BE2C (cell line): ENCODE measurements around the gene PAX3.

Source experiments
- DNase-seq: peaks from one replicate; pipeline ENCODE4 v3.0.0-alpha.2; 2020
- H3K27me3 ChIP-seq: fragments of 250-450 bp; sonication (Bioruptor Pico); 2 replicates; pipeline ENCODE4 v1.5.1; 2020; ENCODE audit warnings: mild to moderate bottlenecking
- H3K36me3 ChIP-seq: fragments of 250-450 bp; sonication (Bioruptor Pico); 2 replicates; pipeline ENCODE4 v1.5.1; 2020; ENCODE audit warnings: mild to moderate bottlenecking
- H3K4me1 ChIP-seq: fragments of 250-450 bp; sonication (Bioruptor Pico); 2 replicates; pipeline ENCODE4 v1.5.1; 2020
- H3K4me3 ChIP-seq: 2 replicates; pipeline ENCODE4 v1.5.1; 2011; ENCODE audit warnings: low read depth, low read length
- H3K9me3 ChIP-seq: fragments of 250-450 bp; sonication (Bioruptor Pico); 2 replicates; pipeline ENCODE4 v1.5.1; 2020
- TF ChIP-seq, protein P1 (sequence below): IDR thresholded peaks from 2 replicates; pipeline ENCODE4 v1.5.1; 2012; ENCODE audit warnings: mild to moderate bottlenecking, low read depth, low read length

Gene PAX3

GRCh38 chr2:222256250-222256649 is 42.5 kb downstream of the PAX3 start:
- no peaks in the 10 kb centered on the region for H3K9me3 ChIP-seq
- no peaks in the 10 kb centered on the region for H3K36me3 ChIP-seq
- TF ChIP-seq, protein P1, sequence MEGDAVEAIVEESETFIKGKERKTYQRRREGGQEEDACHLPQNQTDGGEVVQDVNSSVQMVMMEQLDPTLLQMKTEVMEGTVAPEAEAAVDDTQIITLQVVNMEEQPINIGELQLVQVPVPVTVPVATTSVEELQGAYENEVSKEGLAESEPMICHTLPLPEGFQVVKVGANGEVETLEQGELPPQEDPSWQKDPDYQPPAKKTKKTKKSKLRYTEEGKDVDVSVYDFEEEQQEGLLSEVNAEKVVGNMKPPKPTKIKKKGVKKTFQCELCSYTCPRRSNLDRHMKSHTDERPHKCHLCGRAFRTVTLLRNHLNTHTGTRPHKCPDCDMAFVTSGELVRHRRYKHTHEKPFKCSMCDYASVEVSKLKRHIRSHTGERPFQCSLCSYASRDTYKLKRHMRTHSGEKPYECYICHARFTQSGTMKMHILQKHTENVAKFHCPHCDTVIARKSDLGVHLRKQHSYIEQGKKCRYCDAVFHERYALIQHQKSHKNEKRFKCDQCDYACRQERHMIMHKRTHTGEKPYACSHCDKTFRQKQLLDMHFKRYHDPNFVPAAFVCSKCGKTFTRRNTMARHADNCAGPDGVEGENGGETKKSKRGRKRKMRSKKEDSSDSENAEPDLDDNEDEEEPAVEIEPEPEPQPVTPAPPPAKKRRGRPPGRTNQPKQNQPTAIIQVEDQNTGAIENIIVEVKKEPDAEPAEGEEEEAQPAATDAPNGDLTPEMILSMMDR: no peak
- no peak overlapping the region for H3K4me3 ChIP-seq
- DNase-seq: no peak
- peaks cover 41% of the 10 kb centered on the region for H3K27me3 ChIP-seq
- no peaks in the 10 kb centered on the region for H3K4me1 ChIP-seq

DNA sequence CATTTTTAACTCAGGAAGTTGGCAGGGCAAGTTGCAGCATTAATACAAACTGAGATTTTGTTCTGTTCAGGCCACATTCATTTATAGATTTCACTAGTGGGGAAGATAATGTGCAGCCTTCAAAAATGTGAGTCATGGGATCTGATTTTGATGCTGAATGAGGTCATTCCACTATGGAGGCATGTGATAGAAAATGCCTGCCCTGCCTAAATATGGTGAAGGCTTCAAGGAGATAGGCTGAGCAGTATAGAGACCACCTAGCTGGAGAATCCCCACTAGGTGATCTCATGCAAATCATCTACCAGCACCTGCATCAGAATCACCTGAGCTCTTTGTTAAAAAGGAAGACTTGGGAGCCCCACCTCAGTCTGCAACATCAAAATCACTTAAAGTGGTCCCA is 43.7 kb downstream of the PAX3 start:
- TF ChIP-seq, protein P1: no peak
- Histone ChIP-seq H3K36me3 (no peaks in the 10 kb centered on the region), H3K9me3 (no peaks in the 10 kb centered on the region), H3K4me1 (no peaks in the 10 kb centered on the region), H3K27me3 (peaks cover 35% of the 10 kb centered on the region), H3K4me3 (no peak overlapping the region)
- DNase-seq: no peak

DNA sequence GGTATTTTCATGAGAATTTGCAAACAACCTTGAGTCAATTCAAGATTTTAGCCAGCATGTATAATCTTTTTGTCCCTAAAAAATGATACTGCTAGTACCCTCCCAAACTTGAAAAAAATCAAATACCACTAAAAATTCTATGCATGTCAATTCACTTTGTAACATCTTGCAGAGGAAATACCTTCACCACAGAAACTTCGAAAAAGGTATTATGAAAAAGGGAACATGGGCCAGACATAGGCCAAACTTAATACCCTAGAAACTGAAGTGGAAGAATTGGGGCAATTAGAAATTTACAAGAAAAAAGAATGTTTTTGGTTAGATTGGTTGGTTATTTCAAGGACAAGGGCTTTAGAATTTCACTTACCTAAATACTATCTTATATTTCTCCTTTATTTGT is 48.5 kb downstream of the PAX3 start:
- H3K36me3 ChIP-seq: no peaks in the 10 kb centered on the region
- H3K9me3 ChIP-seq: no peaks in the 10 kb centered on the region
- no peaks in the 10 kb centered on the region for H3K4me1 ChIP-seq
- TF ChIP-seq, protein P1: no peak
- DNase-seq: no peak
- H3K27me3 ChIP-seq: peaks cover 13% of the 10 kb centered on the region
- no peak overlapping the region for H3K4me3 ChIP-seq

GRCh38 chr2:222249444-222249843 is 49.4 kb downstream of the PAX3 start:
- TF ChIP-seq, protein P1: no peak
- Histone ChIP-seq H3K36me3 (no peaks in the 10 kb centered on the region), H3K9me3 (no peaks in the 10 kb centered on the region), H3K4me3 (no peak overlapping the region), H3K27me3 (peaks cover 13% of the 10 kb centered on the region), H3K4me1 (no peaks in the 10 kb centered on the region)
- DNase-seq: no peak

GRCh38 chr2:222248818-222249217 is 50.0 kb downstream of the PAX3 start:
- no peaks in the 10 kb centered on the region for H3K4me1 ChIP-seq
- TF ChIP-seq, protein P1: no peak
- no peak for DNase-seq
- no peaks in the 10 kb centered on the region for H3K36me3 ChIP-seq
- no peak overlapping the region for H3K4me3 ChIP-seq
- no peaks in the 10 kb centered on the region for H3K9me3 ChIP-seq
- H3K27me3 ChIP-seq: peaks cover 15% of the 10 kb centered on the region

GRCh38 chr2:222248256-222248655 is 50.5 kb downstream of the PAX3 start:
- no peaks in the 10 kb centered on the region for H3K9me3 ChIP-seq
- TF ChIP-seq, protein P1: no peak
- no peaks in the 10 kb centered on the region for H3K4me1 ChIP-seq
- no peak overlapping the region for H3K4me3 ChIP-seq
- DNase-seq: no peak
- peaks cover 20% of the 10 kb centered on the region for H3K27me3 ChIP-seq
- H3K36me3 ChIP-seq: no peaks in the 10 kb centered on the region
